HK-2 (cell line): ENCODE results near the gene TRUB2.

Experiments used
- DNase-seq: peaks from one replicate; pipeline ENCODE4 v3.0.0-alpha.2; 2018; ENCODE audit not compliant: unreplicated experiment

Gene TRUB2

DNA sequence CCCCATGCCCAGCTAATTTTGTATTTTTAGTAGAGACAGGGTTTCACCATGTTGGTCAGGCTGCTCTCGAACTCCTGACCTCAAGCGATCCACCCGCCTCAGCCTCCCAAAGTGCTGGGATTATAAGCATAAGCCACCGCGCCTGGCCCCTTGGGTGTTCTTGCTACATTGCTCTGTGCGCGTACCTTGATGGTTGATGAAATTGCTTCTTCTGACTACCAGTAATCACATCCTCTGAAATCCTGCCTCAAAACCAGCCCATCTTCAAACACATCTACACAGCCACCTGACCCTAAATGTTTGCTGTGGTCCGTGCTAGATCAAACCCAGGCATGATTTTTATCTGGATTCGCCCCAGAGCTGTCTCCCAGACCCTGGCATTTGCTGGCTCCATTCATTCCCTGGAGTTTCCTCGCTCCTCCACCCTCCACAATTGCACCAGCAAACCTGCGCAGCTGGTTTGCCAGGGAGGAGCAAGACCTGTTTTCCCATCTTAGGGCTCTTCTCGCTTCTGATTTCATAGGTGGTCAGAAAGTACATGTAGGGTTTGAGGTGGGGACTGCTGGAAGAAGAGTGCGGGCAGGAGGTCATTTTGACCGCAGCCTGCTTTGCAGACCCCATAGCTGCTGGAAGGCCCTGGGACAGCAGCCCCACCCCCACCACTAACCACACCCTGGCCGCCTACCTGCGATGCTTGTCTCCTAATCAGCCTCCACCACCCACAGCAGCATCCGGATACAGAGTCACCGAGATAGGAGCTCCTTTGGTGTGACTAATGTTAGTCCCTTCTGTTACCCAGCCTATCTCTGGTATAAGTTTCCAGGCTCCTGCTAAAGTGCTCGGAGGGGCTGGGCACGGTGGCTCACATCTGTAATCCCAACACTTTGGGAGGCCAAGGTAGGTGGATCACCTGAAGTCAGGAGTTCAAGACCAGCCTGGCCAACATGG, 23.4 kb downstream of the TRUB2 start:
- DNase-seq: no peak

DNA sequence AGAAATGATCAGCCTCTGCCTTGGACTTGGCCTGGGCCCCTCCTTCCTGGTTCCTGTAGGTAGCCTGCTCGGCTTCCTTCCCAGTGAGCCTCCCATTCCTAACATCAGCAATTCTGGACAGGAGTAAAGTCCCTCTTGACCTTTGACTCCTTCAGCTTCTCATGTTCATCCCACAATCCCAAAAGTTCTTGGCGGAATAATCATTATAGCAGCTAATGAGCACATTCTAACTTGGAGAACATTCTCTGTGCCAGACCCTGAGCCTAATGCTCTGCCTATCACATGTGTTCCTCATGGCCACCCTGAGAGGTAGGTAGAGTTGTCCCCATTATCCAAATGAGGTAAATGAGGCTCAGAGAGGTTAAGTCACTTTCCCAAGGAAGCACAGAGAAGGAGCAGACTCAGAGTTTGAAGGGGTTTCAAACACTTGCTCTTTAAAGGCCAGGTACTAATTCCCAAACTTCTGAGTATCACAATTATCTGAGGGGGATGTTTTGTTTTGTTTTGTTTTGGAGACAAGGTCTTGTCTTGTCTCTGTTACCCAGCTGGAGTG, 24.9 kb downstream of the TRUB2 start:
- DNase-seq: no peak

GRCh38 chr9:128296340-128297220, 25.7 kb downstream of the TRUB2 start:
- DNase-seq: no peak

DNA sequence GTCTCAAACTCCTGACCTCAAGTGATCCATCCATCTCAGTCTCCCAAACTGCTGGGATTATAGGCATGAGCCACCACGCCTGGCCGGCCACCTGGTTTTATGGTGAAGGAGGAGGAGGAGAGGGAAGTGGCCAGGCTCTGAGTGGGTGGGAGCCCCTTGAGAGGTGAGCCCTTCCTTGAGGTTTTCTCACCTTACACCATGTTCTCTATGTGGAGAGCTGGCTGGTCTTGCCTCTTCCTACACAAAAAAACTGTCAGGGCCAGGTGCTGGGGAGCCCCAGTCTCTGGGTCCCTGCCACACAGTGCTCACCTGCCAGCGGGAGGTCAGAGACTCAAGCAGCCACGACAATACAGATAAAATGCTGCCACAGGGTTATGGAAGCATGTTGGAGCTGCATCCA, 28.1 kb downstream of the TRUB2 start:
- DNase-seq: no peak

GRCh38 chr9:128293091-128293490, 29.2 kb downstream of the TRUB2 start:
- no peak for DNase-seq

DNA sequence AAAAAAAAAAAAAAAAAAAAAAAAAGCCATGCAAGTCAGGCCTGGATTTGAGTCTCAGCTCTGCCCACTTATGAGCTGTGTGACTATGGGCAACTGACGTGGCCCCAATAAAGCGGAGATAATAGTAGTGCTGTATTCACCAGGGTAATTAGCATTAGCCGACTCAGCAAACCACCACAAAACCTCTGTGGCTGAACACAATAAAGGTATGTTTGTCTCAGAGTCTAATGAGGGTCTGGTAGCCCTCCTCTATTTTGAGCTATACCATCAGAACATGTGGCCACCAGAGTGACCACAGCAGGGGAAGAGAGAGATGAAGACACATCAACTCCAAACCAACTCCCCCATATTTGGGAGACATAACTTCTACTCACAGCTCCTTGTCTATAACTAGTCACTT, 30.2 kb downstream of the TRUB2 start:
- no peak for DNase-seq

GRCh38 chr9:128288273-128289004, 33.8 kb downstream of the TRUB2 start:
- DNase-seq: no peak

DNA sequence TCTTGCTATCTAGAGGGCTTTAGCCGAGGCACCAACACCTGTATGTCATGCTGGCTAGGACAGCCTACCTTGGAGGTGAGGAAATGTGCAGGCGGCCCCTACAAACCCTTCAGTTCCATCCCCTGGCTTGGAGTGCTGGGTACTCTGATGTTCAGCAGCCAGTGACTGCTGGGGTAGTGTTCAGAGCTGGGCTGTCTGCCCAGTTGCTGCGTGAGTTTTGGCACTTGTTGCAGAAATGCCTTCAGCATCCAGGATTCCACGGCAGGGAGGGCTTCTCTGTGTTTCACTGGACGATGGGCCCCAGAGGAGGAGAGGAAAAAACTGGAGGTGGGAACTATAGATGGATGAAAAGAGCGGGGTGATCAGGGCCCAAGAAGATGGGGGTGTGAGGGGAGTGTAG, 35.8 kb downstream of the TRUB2 start:
- no peak for DNase-seq

DNA sequence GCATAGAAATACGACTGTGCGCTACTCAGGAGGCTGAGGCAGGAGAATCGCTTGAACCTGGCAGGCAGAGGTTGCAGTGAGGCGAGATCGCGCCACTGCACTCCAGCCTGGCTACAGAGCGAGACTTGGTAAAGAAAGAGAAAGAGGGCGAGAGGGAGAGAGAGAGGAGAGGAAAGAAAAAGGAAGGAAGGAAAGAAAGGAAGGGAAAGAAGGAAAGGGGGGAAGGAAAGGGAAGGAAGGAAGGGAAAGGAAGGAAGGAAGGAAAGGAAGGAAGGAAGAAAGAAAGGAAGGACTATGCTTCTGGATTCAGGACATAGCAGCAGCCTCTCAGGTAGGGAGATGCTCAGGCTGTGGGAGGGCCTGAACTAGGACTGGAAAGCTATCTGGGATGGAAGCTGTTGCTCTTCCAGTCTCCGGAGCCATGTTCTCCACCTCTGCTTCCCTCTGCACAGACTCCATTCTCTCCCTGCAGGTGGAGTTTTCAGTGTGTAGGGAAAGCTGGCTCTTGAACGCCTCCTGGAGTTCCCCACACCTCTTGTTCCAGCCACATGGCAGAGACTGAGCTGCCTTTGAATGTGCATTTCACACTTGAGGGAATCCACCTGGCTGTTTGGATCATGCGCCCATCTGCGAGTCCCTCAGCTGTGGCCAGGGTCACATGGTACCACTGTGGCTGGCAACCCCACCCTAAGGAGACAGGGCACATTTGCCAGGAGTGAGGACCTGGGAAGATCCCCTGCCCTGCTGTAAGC, 37.0 kb downstream of the TRUB2 start:
- no peak for DNase-seq

DNA sequence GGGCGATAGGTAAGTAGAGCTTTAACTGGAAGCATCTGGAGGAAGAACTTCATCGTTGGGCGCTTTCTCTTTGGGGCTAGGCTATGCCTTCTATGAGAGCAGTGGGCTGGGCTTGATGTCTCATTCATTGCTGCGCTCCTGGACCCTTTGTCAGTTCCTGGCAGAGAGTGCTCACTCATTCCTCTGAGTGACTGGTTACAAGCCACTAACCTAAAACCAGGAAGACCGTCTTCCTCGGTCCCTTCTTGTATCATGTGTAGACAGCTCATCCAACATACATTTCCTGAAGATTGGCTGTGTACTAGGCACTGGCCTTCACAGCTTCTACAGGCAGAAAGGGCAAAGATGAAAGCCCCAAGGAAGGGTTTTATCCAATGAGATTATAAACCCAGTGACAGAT, 39.7 kb downstream of the TRUB2 start:
- no peak for DNase-seq

DNA sequence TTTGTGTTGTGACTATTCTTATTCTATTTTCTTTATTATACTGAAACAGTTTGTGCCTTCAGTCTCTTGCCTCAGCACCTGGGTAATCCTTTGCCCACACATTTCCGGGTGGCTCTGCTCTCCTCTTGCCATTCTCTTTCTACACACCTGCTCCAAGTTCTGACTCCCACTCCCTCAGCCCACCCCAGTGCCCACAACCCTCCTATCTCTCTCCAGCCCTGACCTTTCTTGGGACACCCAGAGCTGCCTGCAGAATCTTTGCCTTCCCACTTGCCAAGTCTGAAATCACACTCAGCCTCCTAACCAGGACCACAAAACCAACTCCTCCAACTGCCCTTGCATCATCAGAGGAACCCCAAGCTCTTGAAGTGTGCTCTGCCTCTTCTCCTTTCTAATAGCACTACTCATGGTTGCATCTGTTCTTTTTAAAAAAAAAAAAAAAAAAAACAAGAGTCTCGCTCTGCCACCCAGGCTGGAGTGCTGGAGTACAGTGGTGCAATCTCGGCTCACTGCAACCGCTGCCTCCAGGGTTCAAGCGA, 42.1 kb downstream of the TRUB2 start:
- DNase-seq: no peak

DNA sequence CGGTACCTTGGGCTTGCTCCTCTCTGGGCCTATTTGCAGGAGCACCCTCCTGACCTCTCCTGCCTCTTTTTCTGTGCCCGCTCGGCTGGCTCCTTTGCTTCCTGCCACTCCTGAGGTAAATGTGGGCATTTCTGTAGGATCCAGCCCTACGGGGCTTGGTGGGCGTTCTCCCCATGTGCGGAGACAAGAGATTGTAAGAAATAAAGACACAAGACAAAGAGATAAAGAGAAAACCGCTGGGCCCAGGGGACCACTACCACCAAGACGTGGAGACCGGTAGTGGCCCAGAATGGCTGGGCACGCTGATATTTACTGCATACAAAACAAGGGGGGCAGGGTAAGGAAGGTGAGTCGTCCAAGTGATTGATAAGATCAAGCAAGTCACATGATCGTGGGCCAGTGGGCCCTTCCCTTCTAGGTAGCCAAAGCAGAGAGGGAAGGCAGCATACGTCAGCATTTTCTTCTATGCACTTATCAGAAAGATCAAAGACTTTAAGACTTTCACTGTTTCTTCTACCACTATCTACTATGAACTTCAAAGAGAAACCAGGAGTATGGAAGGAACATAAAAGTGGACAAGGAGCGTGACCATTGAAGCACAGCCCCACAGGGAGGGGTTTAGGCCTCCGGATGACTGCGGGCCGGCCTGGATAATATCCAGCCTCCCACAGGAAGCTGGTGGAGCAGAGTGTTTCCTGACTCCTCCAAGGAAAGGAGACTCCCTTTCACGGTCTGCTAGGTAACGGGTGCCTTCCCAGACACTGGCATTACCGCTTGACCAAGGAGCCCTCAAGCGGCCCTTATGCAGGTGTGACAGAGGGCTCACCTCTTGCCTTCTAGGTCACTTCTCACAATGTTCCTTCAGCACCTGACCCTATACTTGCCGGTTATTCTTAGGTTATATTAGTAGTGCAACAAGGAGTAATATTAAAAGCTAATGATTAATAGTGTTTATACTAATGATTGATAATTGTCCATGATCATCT, 42.9 kb downstream of the TRUB2 start:
- DNase-seq: peak; percentile 67

GRCh38 chr9:128276574-128277270, 45.5 kb downstream of the TRUB2 start:
- peak; percentile 55 for DNase-seq

DNA sequence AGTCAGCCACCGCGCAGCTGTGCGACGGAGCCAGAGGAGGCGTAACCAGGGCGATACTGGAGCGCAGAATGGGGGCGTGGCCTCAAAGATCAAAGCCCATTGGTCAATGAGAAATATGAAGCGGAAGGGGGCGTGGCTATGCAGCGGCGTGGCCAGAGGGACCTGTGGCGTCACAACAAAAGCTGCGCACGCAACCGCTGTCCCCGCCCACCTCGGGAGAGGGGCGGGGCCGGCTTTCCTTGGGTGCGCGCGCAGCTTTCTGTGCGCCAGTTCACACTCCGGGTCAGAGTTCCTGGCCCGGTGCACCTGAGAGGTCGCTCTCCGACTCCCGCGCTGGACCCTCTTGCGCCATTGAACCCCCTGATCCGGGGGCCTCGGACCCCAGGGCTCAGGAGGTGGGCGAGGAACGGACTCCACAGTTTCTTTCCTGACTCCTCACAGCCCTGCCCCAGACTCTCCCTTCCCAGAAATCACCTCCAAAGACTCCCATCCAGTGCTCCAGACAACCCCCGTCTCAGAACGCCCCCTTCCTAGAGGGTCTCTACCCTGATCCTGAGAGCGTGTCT, 46.2 kb downstream of the TRUB2 start, which contains the start of gene SWI5:
SWI5 (plus strand) TSS at position 269 of the 566 bp plus-strand sequence.
- peak; percentile 100 for DNase-seq

DNA sequence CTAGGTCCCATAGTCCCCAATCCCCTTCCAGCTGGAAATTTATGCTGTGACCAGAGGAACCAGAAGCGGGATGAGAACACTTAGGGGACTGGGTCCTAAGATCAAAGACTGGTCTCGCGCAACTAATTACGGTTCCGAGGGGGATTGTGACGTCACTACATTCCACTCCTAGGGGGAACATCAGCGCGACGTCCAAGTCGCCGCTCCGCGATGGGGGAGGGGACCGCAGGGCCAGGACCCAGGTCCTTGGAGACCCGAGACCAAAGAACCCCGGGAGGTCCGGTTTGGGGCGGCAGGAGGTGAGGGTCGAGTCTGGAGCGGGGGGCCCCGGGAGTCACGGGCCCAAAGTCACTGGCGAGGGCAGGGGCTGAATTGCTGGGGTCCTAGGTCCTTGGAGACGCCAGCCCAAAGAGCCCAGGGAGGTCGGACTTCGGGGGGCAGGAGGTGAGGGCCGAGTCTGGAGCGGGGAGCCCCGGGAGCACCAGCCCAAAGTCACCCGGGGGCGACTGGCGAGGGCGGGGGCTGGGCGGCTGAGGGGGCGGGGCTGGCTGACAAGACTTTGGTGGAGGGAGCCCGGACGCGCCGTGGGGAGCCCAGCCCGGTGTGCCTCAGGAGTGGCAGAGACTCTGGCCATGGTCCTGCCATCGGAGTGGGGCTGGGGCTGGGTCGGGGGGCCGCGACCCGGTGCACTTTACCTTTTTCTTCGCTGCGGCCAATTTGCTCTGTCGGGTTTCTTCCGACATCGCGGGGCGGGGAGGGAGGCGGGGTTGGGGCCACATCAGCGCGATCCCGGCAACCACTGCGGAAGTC, 46.8 kb downstream of the TRUB2 start, which contains the start of gene GOLGA2:
GOLGA2 (minus strand) TSS at position 810 of the 810 bp plus-strand sequence; CDS start at position 779, 31 bp downstream.
- DNase-seq: no peak

DNA sequence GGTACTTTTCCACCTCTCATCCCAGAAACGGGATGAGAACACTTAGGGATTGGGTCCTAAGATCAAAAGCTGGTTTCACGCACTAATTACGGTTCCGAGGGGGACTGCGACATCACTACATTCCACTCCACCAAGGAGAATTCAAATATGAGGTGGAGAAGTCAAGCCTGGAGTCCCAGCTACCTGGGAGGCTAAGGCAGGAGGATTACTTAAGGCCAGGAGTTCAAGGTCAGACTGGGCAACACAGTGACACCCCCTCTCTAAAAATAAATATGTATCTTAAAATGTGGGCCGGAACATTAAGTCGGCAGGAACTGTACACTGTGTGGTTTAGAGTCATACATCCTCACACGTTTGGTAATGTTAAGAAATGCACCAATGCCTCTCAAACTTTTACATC, 48.0 kb downstream of the TRUB2 start:
- no peak for DNase-seq

- no peak for DNase-seq
Observed at GRCh38 chr9:128271512-128271911, 50.7 kb downstream of the TRUB2 start.
